ENCODE data around the gene GNB3.
"Not testable (repeated sequence)": the region's sequence is repeated elsewhere in the genome, so short reads cannot be mapped to it uniquely, and the experiment has no call there.

GNB3 gene

GRCh38 chr12:6863586-6864321, 23.0 kb downstream of the GNB3 start:
- no peak for FAIRE-seq

GRCh38 chr12:6865307-6865706, 24.6 kb downstream of the GNB3 start:
- FAIRE-seq: not testable (repeated sequence)

GRCh38 chr12:6866163-6866919, 25.6 kb downstream of the GNB3 start:
- no peak for FAIRE-seq

GRCh38 chr12:6866920-6867412, 26.2 kb downstream of the GNB3 start:
- no peak for FAIRE-seq

GRCh38 chr12:6867413-6868210, 26.9 kb downstream of the GNB3 start, which contains the start of gene TPI1:
Gene TPI1 (plus strand): TSS chr12:6867531. CDS start chr12:6867567, 36 bp downstream.
- FAIRE-seq: no peak

- no peak for FAIRE-seq
Observed at GRCh38 chr12:6868211-6869048, 27.7 kb downstream of the GNB3 start.

GRCh38 chr12:6869049-6870021, 28.6 kb downstream of the GNB3 start:
- FAIRE-seq: no peak

- FAIRE-seq: not testable (repeated sequence)
Observed at GRCh38 chr12:6870304-6870703, 29.6 kb downstream of the GNB3 start.

GRCh38 chr12:6871052-6871957, 30.6 kb downstream of the GNB3 start:
- no peak for FAIRE-seq

GRCh38 chr12:6872073-6873048, 31.6 kb downstream of the GNB3 start:
- no peak for FAIRE-seq

- FAIRE-seq: no peak
Observed at GRCh38 chr12:6873094-6874014, 32.6 kb downstream of the GNB3 start, which contains the start of gene SPSB2. Gene SPSB2 (minus strand): TSS chr12:6873303. CDS start chr12:6872901, 402 bp downstream.

GRCh38 chr12:6874015-6874368, 33.3 kb downstream of the GNB3 start:
- FAIRE-seq: not testable (repeated sequence)

GRCh38 chr12:6879824-6880223, 39.1 kb downstream of the GNB3 start:
- FAIRE-seq: not testable (repeated sequence)

GRCh38 chr12:6883252-6883651, 42.5 kb downstream of the GNB3 start:
- FAIRE-seq: no peak

GRCh38 chr12:6883683-6884082, 43.0 kb downstream of the GNB3 start:
- no peak for FAIRE-seq

- no peak for FAIRE-seq
Observed at GRCh38 chr12:6884539-6884938, 43.8 kb downstream of the GNB3 start.

Measured in islet of Langerhans (tissue), 1 donor.